GM10248 (cell line): ENCODE results near the gene RYR1.

Source experiments
- CTCF ChIA-PET: fragments of 300-600 bp; sonication (Branson Sonifier 250); formaldehyde crosslinking; extraction: SDS; loops from one replicate; lab custom pipeline; 2021; ENCODE audit warnings: antibody characterized with exemption; lab: Yijun Ruan, JAX
- POLR2A ChIA-PET: fragments of 350-650 bp; sonication (Branson Sonifier 250); formaldehyde crosslinking; extraction: SDS; loops from one replicate; lab custom pipeline; 2020; ENCODE audit warnings: antibody characterized with exemption; lab: Yijun Ruan, JAX
- DNase-seq: peaks from one replicate; pipeline ENCODE4 v3.0.0; 2012; ENCODE audit errors: extremely low spot score
- CTCF ChIP-seq: IDR thresholded peaks from 2 replicates; pipeline ENCODE4 v1.5.1; 2012; ENCODE audit warnings: mild to moderate bottlenecking, low read depth; ENCODE audit errors: extremely low read depth, missing control alignments, control extremely low read depth

Gene RYR1

DNA sequence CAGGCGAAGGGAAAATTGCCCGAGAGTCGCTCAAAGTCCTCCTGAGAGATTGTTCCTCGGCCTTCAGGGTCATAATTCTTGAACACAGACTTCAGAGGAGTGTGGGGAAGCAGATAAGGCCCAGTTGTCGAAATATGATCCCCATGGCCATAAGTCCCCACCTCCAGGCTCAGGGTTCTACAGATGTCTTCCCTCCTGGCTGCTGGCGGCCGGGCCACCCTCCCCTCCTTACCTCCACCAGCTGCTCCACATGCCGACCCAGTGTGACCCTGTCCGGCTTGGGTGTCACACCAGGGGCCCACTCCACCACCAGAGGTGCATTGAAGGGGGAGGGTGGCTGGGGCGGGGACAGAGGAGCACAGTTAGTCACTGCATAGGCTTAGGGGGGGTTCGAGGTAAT is 20.5 kb upstream of the RYR1 start:
- no peak for TF ChIP-seq CTCF
- DNase-seq, result no peak
- ChIA-PET POLR2A (interaction anchor here (0.6 kb wide), 1 partner anchor 958 kb away, joined by 3 read pairs; no protein-coding TSS in a partner anchor), CTCF (interaction anchor here (0.7 to 4.7 kb wide), 4 partner anchors 9 to 536 kb away, joined by 3 to 37 read pairs (median 12); partner anchors contain the start of gene FAM98C)

GRCh38 chr19:38413416-38413815 is 20.1 kb upstream of the RYR1 start:
- DNase-seq, result no peak
- POLR2A ChIA-PET, result interaction anchor here (0.6 kb wide), 1 partner anchor 958 kb away, joined by 3 read pairs; no protein-coding TSS in a partner anchor
- CTCF ChIA-PET, result interaction anchor here (0.7 to 4.7 kb wide), 3 partner anchors 10 to 536 kb away, joined by 3 to 37 read pairs (median 3); partner anchors contain the start of gene FAM98C
- no peak for TF ChIP-seq CTCF

GRCh38 chr19:38417146-38417543 is 16.3 kb upstream of the RYR1 start:
- ChIA-PET POLR2A (interaction anchor here (0.7 kb wide), 1 partner anchor 215 kb away, joined by 7 read pairs; no protein-coding TSS in a partner anchor), CTCF (interaction anchor here (4.7 kb wide), 1 partner anchor 13 kb away, joined by 37 read pairs; the partner anchor contains the start of gene FAM98C)
- no peak for TF ChIP-seq CTCF
- DNase-seq, result no peak

- ChIA-PET POLR2A (no interaction called here), CTCF (interaction anchor here (4.7 kb wide), 1 partner anchor 14 kb away, joined by 37 read pairs; the partner anchor contains the start of gene FAM98C)
- DNase-seq, result peak; percentile 72
- no peak for TF ChIP-seq CTCF
Measured at GRCh38 chr19:38417544-38418506, 15.7 kb upstream of the RYR1 start.

GRCh38 chr19:38420935-38421334 is 12.6 kb upstream of the RYR1 start:
- ChIA-PET POLR2A (no interaction called here), CTCF (interaction anchor here (3.4 kb wide), 1 partner anchor 18 kb away, joined by 25 read pairs; the partner anchor contains the start of gene FAM98C)
- DNase-seq, result no peak
- TF ChIP-seq CTCF, result no peak

GRCh38 chr19:38421856-38422255 is 11.6 kb upstream of the RYR1 start:
- POLR2A ChIA-PET, result no interaction called here
- CTCF ChIA-PET, result interaction anchor here (1.3 to 3.4 kb wide), 2 partner anchors 19 kb away, joined by 5 to 25 read pairs; partner anchors contain the start of gene FAM98C
- TF ChIP-seq CTCF, result no peak
- no peak for DNase-seq
